Esophagus squamous epithelium (tissue), 5 donors: Measurements from ENCODE around the gene FGF4. TPM values are rescaled to one million over a fixed set of nuclear protein-coding genes. Genes with fewer than 3 reads are reported as not detected.

Experiments used
- DNase-seq: peaks from one replicate; lab custom pipeline; 2025; lab: John Stamatoyannopoulos, UW
- H3K27ac ChIP-seq, 4 donors: fragments of 200-600 bp; sonication (generic); one replicate each; pipeline ENCODE4 v1.5.1; 2016 to 2019; ENCODE audit warnings: mild to moderate bottlenecking in 1 of 4
- H3K27me3 ChIP-seq, 4 donors: fragments of 200-600 bp; sonication (generic); 1 replicate in 3 of 4; 2 replicates in 1 of 4; pipeline versions ENCODE4 v1.5.1 to v1.6.0; 2017 to 2021; ENCODE audit warnings: antibody characterized with exemption in 1 of 4
- H3K36me3 ChIP-seq, 3 donors: fragments of 200-600 bp; sonication (generic); one replicate each; pipeline ENCODE4 v1.5.1; 2016 to 2019
- H3K4me1 ChIP-seq, 3 donors: fragments of 200-600 bp; sonication (generic); one replicate each; pipeline ENCODE4 v1.5.1; 2017 to 2019
- H3K4me3 ChIP-seq, 4 donors: fragments of 200-600 bp; sonication (generic); 1 replicate in 3 of 4; 2 replicates in 1 of 4; pipeline ENCODE4 v1.5.1; 2016 to 2019; ENCODE audit warnings: mild to moderate bottlenecking in 2 of 4, moderate library complexity in 1 of 4
- H3K9me3 ChIP-seq, 3 donors: fragments of 200-600 bp; sonication (generic); one replicate each; pipeline ENCODE4 v1.5.1; 2016 to 2019
- POLR2A ChIP-seq, 4 donors: fragments of 450-650 bp; IDR thresholded peaks; one replicate each; pipeline ENCODE4 v1.6.1; 2017; ENCODE audit warnings: antibody characterized with exemption in 4 of 4, mild to moderate bottlenecking in 4 of 4, moderate library complexity in 3 of 4
- WGBS, 2 donors: methylation state at CpG; one replicate each; pipeline ENCODE4 v1.1.5; 2018; 5-methylcytosine and 5-hydroxymethylcytosine counted together
- intact Hi-C: fragments of 100-400 bp; cut with DNase I; formaldehyde crosslinking; loops from one replicate; pipeline ENCODE4 v1.15.0; 2022
- total RNA-seq, 4 donors: library from RNA; depleted of rRNA; stranded (reverse); fragments of >200 nt; gene quantifications; one replicate each; pipeline ENCODE4 v1.1.0, GENCODE V29; 2016
- TF ChIP-seq, protein P1 (sequence below), 6 experiments: fragments of 450-650 bp in 4 of 6; fragments of 200-600 bp in 2 of 6; sonication (generic) in 2 of 6; IDR thresholded peaks; one replicate each; pipeline ENCODE4 v1.5.1; 2016 to 2019; ENCODE audit warnings: antibody characterized with exemption in 6 of 6, mild to moderate bottlenecking in 4 of 6, moderate library complexity in 4 of 6
- donor health status: DM: yes; HTN: yes; CAD: no.

Gene FGF4
- total RNA-seq, 4 donors from 2014 or later, result not detected

DNA sequence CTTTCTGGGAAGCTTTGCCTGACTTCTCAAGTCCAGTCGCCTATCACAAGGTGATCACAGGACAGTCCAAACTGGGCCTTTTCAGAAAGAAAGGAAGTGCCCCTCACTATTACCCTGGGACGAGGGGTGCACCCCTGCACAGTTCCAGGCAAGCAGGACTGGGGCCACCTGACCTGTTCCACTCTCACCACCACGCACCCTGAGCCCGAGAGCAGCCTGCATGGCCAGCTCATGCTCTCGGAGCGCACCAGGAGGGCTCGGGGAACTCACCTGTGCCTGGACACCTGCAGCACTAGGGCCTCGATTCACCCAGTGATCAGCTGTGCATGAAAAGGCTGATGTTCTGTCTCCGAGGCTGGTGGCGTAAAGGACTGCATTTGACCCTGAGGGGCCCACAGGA is 12.8 kb upstream of the FGF4 start:
- no peaks in the 10 kb centered on the region for H3K4me1 ChIP-seq
- WGBS, 2 donors, result 88% methylated on average over 3 of the region's 10 CpGs; no CpG with 5 or more reads in 1 of the 2 donors
- peaks cover 0 to 24% (median 0%) of the 10 kb centered on the region in 4 donors for H3K27me3 ChIP-seq
- H3K9me3 ChIP-seq, result no peaks in the 10 kb centered on the region
- no peak for DNase-seq
- intact Hi-C loops, result no loop called here
- H3K4me3 ChIP-seq, result no peak overlapping the region
- no peak overlapping the region for H3K27ac ChIP-seq
- no peak for TF ChIP-seq POLR2A (IDR thresholded peaks at IDR 0.05)
- TF ChIP-seq, protein P1, sequence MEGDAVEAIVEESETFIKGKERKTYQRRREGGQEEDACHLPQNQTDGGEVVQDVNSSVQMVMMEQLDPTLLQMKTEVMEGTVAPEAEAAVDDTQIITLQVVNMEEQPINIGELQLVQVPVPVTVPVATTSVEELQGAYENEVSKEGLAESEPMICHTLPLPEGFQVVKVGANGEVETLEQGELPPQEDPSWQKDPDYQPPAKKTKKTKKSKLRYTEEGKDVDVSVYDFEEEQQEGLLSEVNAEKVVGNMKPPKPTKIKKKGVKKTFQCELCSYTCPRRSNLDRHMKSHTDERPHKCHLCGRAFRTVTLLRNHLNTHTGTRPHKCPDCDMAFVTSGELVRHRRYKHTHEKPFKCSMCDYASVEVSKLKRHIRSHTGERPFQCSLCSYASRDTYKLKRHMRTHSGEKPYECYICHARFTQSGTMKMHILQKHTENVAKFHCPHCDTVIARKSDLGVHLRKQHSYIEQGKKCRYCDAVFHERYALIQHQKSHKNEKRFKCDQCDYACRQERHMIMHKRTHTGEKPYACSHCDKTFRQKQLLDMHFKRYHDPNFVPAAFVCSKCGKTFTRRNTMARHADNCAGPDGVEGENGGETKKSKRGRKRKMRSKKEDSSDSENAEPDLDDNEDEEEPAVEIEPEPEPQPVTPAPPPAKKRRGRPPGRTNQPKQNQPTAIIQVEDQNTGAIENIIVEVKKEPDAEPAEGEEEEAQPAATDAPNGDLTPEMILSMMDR (IDR thresholded peaks at IDR 0.05), result no peak
- H3K36me3 ChIP-seq, result no peaks in the 10 kb centered on the region

DNA sequence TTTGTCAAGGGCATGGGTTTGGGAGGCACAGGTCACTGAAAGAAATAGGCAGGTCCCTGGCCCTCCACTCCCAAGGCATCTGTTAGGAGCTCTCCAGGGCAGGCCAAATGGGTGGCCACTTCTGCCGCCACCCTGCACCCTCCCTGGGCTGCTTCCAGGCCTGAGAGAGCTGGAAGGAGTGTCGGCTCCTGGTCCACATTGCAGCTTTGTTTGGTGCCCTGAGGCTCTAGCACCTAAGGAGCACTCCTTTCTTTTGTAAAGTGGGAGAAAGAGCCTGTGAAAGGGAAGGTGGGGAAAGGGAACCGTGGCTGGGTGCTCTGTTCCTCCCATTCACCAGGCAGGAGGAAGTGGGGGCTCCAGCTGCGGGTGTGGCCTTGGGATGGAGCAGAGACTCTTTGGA is 12.3 kb upstream of the FGF4 start:
- no peak overlapping the region for H3K4me3 ChIP-seq
- H3K36me3 ChIP-seq, result no peaks in the 10 kb centered on the region
- no peak for DNase-seq
- TF ChIP-seq, protein P1 (IDR thresholded peaks at IDR 0.05), result no peak
- no peak for TF ChIP-seq POLR2A (IDR thresholded peaks at IDR 0.05)
- H3K27ac ChIP-seq, result no peak overlapping the region
- 49 to 53% methylated on average over 4 of the region's 4 CpGs for WGBS, 2 donors
- H3K27me3 ChIP-seq, result peaks cover 0 to 26% (median 0%) of the 10 kb centered on the region in 4 donors
- intact Hi-C loops, result no loop called here
- H3K9me3 ChIP-seq, result no peaks in the 10 kb centered on the region
- no peaks in the 10 kb centered on the region for H3K4me1 ChIP-seq

DNA sequence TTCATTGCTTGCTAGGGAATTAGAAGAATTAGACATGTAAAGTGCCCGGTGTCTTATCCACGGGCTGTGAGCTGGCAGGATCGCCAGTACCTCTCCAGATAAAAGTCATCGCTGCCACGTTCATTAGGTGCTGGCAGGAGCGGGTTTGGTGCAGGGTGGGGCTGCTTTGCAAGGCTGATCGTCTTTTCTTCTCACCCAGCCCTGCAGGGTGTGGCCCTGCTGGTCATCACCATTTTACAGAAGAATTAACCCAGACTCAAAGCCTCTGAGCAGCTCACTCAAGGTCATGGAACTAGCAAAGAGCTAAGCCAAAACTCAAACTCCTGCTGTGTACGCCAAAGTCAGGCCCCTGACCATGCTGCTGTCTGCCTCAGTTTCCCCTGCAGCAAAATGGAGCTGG is 6.1 kb upstream of the FGF4 start:
- no peak for DNase-seq
- H3K4me1 ChIP-seq, result no peaks in the 10 kb centered on the region
- no peak for TF ChIP-seq POLR2A (IDR thresholded peaks at IDR 0.05)
- TF ChIP-seq, protein P1 (IDR thresholded peaks at IDR 0.05), result no peak
- no peaks in the 10 kb centered on the region for H3K36me3 ChIP-seq
- peaks cover 0 to 54% (median 3%) of the 10 kb centered on the region in 4 donors for H3K27me3 ChIP-seq
- no peaks in the 10 kb centered on the region for H3K9me3 ChIP-seq
- 42 to 68% methylated on average over 3 to 8 of the region's 8 CpGs for WGBS, 2 donors
- intact Hi-C loops, result no loop called here
- H3K4me3 ChIP-seq, result no peak overlapping the region
- H3K27ac ChIP-seq, result no peak overlapping the region

DNA sequence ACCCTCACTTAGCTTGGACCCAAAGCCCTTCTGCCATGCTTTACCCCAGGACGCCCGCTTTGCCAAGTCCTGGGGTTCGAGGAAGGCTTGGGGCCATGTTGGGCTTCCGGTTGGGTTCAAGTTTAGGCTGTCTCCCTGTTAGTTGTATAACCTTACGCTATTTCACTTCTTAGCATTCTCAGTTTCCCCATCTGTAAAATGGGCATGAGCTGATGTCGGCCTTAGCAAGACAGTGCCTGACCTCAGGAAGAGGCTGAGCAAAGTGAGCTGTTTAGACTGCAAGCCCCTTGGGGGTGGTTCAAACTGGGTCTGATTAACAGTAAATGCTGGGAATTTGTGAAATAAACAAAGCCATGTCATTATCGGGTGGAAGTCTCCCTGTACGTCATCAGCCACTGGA is 3.2 kb upstream of the FGF4 start:
- Histone ChIP-seq H3K4me3 (no peak overlapping the region), H3K9me3 (no peaks in the 10 kb centered on the region), H3K4me1 (peaks cover 0 to 17% (median 0%) of the 10 kb centered on the region in 3 donors), H3K36me3 (no peaks in the 10 kb centered on the region), H3K27me3 (peaks cover 16 to 77% (median 18%) of the 10 kb centered on the region in 4 donors), H3K27ac (no peak overlapping the region)
- intact Hi-C loops, result no loop called here
- DNase-seq, result no peak
- WGBS, 2 donors, result 83 to 88% methylated on average over 4 to 8 of the region's 8 CpGs
- TF ChIP-seq, protein P1 (IDR thresholded peaks at IDR 0.05), result no peak
- TF ChIP-seq POLR2A (IDR thresholded peaks at IDR 0.05), result no peak

DNA sequence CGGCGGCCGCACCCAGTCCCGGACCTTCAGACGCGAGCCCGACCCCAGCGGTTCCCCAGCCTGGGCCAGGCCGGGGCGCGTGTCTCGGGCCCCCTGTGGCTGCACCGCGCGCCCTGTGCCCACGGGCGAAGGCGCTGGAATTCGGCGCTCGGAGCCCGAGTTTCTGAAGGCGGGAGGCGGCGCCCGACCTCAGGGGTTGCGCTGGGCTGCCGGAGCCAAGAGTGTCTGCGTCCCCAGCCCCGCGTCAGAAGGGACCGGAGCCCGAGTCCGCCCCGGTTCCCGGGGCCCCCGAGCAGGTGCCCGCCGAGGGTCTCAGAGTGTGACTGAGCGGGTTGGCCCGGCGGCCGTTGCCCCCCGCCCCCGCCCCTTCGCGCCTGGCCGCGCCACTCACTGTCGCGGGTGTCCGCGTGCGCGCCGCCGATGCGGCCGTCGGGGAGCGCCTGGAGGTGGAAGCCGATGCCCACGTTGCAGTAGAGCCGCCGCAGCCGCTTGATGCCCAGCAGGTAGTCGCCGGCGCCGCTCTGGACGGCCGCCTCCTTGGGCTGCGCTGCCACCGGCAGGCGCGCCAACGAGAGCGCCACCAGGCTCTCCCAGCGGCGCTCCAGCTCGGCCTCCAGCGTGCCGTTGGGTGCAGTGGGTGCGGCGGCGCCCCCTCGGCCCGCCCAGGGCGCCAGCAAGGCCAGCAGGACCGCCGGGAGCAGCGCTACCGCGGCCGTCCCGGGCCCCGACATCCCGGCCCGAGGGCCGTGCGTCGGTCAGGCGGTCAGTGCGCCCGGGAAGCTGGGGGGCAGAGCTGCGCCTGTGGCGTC is 583 bp downstream of the FGF4 start:
- no peak for TF ChIP-seq POLR2A (IDR thresholded peaks at IDR 0.05)
- TF ChIP-seq, protein P1 (IDR thresholded peaks at IDR 0.05), result no peak
- no peaks in the 10 kb centered on the region for H3K36me3 ChIP-seq
- DNase-seq, result no peak
- WGBS, 2 donors, result 1% methylated on average over 21 of the region's 107 CpGs; no CpG with 5 or more reads in 1 of the 2 donors
- peaks cover 16 to 94% (median 18%) of the 10 kb centered on the region in 4 donors for H3K27me3 ChIP-seq
- intact Hi-C loops, result no loop called here
- H3K27ac ChIP-seq, result no peak overlapping the region
- no peak overlapping the region for H3K4me3 ChIP-seq
- no peaks in the 10 kb centered on the region for H3K9me3 ChIP-seq
- H3K4me1 ChIP-seq, result peaks cover 0 to 17% (median 0%) of the 10 kb centered on the region in 3 donors
